MM.1S (cell line): ENCODE measurements around the gene RABGAP1L.

Experiments
- DNase-seq: peaks from one replicate; pipeline ENCODE4 v3.0.0-alpha.2; 2015
- H2AFZ ChIP-seq: fragments of 300-600 bp; sonication (generic); 2 replicates; pipeline ENCODE4 v1.6.0; 2016; ENCODE audit warnings: antibody characterized with exemption, low read length
- H3F3A ChIP-seq: fragments of 300-600 bp; sonication (generic); 2 replicates; pipeline ENCODE4 v1.6.1; 2016; ENCODE audit warnings: mild to moderate bottlenecking, antibody characterized with exemption, low read length, moderate library complexity, mixed read lengths; ENCODE audit not compliant: insufficient read depth
- H3K27ac ChIP-seq: fragments of 300-600 bp; sonication (generic); 2 replicates; pipeline ENCODE4 v1.5.1; 2016; ENCODE audit warnings: mild to moderate bottlenecking, low read length
- H3K27me3 ChIP-seq: fragments of 300-600 bp; sonication (generic); replicated peaks from 2 replicates; pipeline ENCODE4 v1.6.0; 2016; ENCODE audit warnings: low read length; ENCODE audit not compliant: insufficient read depth
- H3K36me3 ChIP-seq: fragments of 300-600 bp; sonication (generic); replicated peaks from 2 replicates; pipeline ENCODE4 v1.6.1; 2016; ENCODE audit warnings: mild to moderate bottlenecking, low read length, mixed read lengths; ENCODE audit not compliant: insufficient read depth
- H3K4me1 ChIP-seq: fragments of 300-600 bp; sonication (generic); 2 replicates; pipeline ENCODE4 v1.6.1; 2016; ENCODE audit warnings: low read length, mixed read lengths
- H3K4me2 ChIP-seq: fragments of 300-600 bp; sonication (generic); 2 replicates; pipeline ENCODE4 v1.6.0; 2016; ENCODE audit warnings: low read depth, low read length
- H3K4me3 ChIP-seq: fragments of 300-600 bp; sonication (generic); 2 replicates; pipeline ENCODE4 v1.5.1; 2016; ENCODE audit warnings: low read length, mixed read lengths
- H3K79me2 ChIP-seq: fragments of 300-600 bp; sonication (generic); 2 replicates; pipeline ENCODE4 v1.6.1; 2016; ENCODE audit warnings: mixed run types, low read length, mixed read lengths
- H3K9ac ChIP-seq: fragments of 300-600 bp; sonication (generic); 2 replicates; pipeline ENCODE4 v1.6.1; 2016; ENCODE audit warnings: low read length, mixed read lengths
- H3K9me2 ChIP-seq: fragments of 300-600 bp; sonication (generic); replicated peaks from 2 replicates; pipeline ENCODE4 v1.6.1; 2016; ENCODE audit warnings: mild to moderate bottlenecking, low read length, mixed read lengths; ENCODE audit not compliant: insufficient read depth
- H3K9me3 ChIP-seq: fragments of 300-600 bp; sonication (generic); replicated peaks from 2 replicates; pipeline ENCODE4 v1.6.1; 2016; ENCODE audit warnings: mild to moderate bottlenecking, low read length, mixed read lengths; ENCODE audit not compliant: insufficient read depth
- H4K20me1 ChIP-seq: fragments of 300-600 bp; sonication (generic); 2 replicates; pipeline ENCODE4 v1.6.1; 2016; ENCODE audit warnings: mild to moderate bottlenecking, low read length, moderate library complexity, mixed read lengths; ENCODE audit not compliant: insufficient read depth
- CTCF ChIP-seq: fragments of 300-600 bp; sonication (generic); IDR thresholded peaks from 2 replicates; pipeline ENCODE4 v1.5.1; 2016; ENCODE audit warnings: antibody characterized with exemption, low read length, mixed read lengths
- EZH2 ChIP-seq: fragments of 300-600 bp; sonication (generic); optimal IDR thresholded peaks from 2 replicates; pipeline ENCODE3; 2017; ENCODE audit warnings: low read depth, mild to moderate bottlenecking, antibody characterized with exemption, low read length, mixed read lengths
- EZH2phosphoT487 ChIP-seq: fragments of 300-600 bp; sonication (generic); IDR thresholded peaks from 2 replicates; pipeline ENCODE4 v1.6.1; 2018; ENCODE audit warnings: antibody characterized with exemption, low read length

The RABGAP1L gene

GRCh38 chr1:174445817-174446216 is 286.5 kb downstream of the RABGAP1L start:
- H3K9me2 ChIP-seq = no peaks in the 10 kb centered on the region
- H3K27me3 ChIP-seq = no peaks in the 10 kb centered on the region
- DNase-seq = no peak

GRCh38 chr1:174447866-174448530 is 288.7 kb downstream of the RABGAP1L start, which contains the start of gene GPR52:
Gene GPR52 (plus strand): TSS chr1:174447964. CDS start chr1:174448112, 148 bp downstream.
- no peak within 1 kb of the TSS for H3K9ac ChIP-seq
- no peaks in the 10 kb centered on the region for H3K4me1 ChIP-seq
- TF ChIP-seq EZH2 (no peak), EZH2phosphoT487 (no peak), CTCF (no peak)
- H3K27me3 ChIP-seq = no peaks in the 10 kb centered on the region
- H3K4me3 ChIP-seq = no peak within 1 kb of the TSS
- H3K4me2 ChIP-seq = no peak within 1 kb of the TSS
- H3K27ac ChIP-seq = no peak within 1 kb of the TSS
- no peak for DNase-seq
- no peaks in the 10 kb centered on the region for H4K20me1 ChIP-seq
- H3K9me3 ChIP-seq = no peaks in the 10 kb centered on the region
- no peaks in the 10 kb centered on the region for H3F3A ChIP-seq
- no peak within 1 kb of the TSS for H2AFZ ChIP-seq
- no peaks in the 10 kb centered on the region for H3K9me2 ChIP-seq
- no peaks in the 10 kb centered on the region for H3K79me2 ChIP-seq
- H3K36me3 ChIP-seq = no peaks in the 10 kb centered on the region

More at GRCh38 chr1:174445817-174446216, 286.5 kb downstream of the RABGAP1L start:
- Histone ChIP-seq H3K9me3 (no peaks in the 10 kb centered on the region), H3K9ac (no peak overlapping the region), H2AFZ (no peak overlapping the region), H3K4me3 (no peak overlapping the region), H3K4me1 (no peaks in the 10 kb centered on the region), H4K20me1 (no peaks in the 10 kb centered on the region), H3K79me2 (no peaks in the 10 kb centered on the region), H3F3A (no peaks in the 10 kb centered on the region), H3K4me2 (no peak overlapping the region), H3K36me3 (no peaks in the 10 kb centered on the region), H3K27ac (no peak overlapping the region)
- TF ChIP-seq EZH2 (no peak), EZH2phosphoT487 (no peak), CTCF (no peak)

- Histone ChIP-seq H3K27me3 (no peaks in the 10 kb centered on the region), H3K27ac (no peak overlapping the region), H3K9ac (no peak overlapping the region), H3K4me1 (no peaks in the 10 kb centered on the region), H3K36me3 (no peaks in the 10 kb centered on the region), H4K20me1 (no peaks in the 10 kb centered on the region), H2AFZ (no peak overlapping the region), H3F3A (no peaks in the 10 kb centered on the region), H3K4me3 (no peak overlapping the region), H3K4me2 (no peak overlapping the region), H3K79me2 (no peaks in the 10 kb centered on the region), H3K9me2 (no peaks in the 10 kb centered on the region), H3K9me3 (no peaks in the 10 kb centered on the region)
- DNase-seq = no peak
- TF ChIP-seq EZH2 (no peak), EZH2phosphoT487 (no peak), CTCF (no peak)
These were observed 289.2 kb downstream of the RABGAP1L start for GRCh38 chr1:174448531-174448883.
